Skin of body (tissue), 2 donors: Measurements from ENCODE around the gene ZNFX1. TPM values are rescaled to one million over a fixed set of nuclear protein-coding genes. Genes with fewer than 3 reads are reported as not detected.

ENCODE experiments used
- DNase-seq: peaks from one replicate; lab custom pipeline; 2025; lab: John Stamatoyannopoulos, UW
- total RNA-seq: library from RNA; depleted of rRNA; stranded (reverse); fragments of >200 nt; gene quantifications from one replicate; pipeline ENCODE4 v1.2.3, GENCODE V29; 2014

ZNFX1 gene
- total RNA-seq, 1 donor from 2014 or later: 19.1 TPM

DNA sequence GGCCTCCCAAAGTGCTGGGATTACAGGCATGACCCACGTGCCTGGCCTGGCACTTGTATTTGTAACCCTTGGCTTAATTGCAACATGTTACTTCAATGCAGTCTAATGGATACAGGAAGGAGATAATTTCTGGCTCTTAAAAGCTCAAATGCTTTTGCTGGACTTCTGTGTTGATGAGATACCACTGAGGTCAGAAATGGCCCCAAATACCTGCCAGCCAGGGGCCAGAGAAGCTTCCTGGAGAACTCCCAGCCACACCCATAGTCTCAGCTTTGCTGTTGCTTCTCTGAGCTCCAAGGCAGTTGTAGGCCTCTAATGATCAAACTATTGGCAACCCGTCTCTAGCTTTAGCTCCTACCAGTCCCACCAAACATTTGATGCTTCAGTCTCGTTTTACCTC, 14.2 kb upstream of the ZNFX1 start:
- DNase-seq: no peak

DNA sequence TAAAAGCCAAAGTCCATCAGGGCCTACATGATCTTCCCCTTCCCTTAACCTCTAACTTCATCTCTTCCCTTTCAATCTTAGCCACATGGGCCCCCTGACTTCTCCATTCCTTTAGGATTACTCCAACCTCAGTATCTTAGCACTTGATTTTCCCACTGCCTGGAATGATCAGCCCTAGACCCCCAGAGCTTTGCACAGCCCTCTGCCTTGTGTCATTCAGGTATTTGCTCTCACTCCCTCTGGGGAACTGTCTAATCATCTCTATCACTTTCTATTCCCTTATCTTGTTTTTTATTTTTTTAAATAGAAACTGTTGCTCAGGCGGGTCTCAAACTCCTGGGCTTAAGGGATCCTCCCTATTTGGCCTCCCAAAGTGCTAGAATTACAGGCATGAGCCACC, 13.3 kb upstream of the ZNFX1 start:
- no peak for DNase-seq

DNA sequence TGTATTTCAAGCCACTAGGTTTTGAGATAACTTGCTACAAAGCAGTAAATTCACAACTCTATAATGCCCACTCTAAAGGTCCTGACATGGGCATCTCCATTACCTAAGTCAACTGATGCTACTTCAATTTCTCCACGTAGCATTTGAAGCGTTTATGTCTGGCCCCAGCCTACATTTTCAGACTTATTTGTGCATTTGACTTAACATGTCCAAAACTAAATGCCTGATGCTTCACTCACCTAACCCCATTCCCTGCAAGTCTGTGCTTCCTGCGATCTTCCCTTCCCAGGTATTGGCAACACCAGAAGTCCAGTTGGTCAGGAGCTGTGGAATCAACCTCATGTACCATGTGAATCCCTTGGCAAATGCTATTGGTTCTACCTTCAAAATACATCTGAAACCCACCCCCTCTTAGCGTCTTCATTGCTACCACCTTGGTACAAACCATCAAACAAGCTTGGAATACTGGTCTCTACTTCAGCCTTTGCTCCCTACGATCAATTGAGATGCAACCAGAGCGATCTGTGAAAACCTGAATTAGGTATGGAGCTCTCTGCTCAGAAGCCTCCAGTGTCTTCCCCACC, 12.8 kb upstream of the ZNFX1 start:
- DNase-seq: no peak

DNA sequence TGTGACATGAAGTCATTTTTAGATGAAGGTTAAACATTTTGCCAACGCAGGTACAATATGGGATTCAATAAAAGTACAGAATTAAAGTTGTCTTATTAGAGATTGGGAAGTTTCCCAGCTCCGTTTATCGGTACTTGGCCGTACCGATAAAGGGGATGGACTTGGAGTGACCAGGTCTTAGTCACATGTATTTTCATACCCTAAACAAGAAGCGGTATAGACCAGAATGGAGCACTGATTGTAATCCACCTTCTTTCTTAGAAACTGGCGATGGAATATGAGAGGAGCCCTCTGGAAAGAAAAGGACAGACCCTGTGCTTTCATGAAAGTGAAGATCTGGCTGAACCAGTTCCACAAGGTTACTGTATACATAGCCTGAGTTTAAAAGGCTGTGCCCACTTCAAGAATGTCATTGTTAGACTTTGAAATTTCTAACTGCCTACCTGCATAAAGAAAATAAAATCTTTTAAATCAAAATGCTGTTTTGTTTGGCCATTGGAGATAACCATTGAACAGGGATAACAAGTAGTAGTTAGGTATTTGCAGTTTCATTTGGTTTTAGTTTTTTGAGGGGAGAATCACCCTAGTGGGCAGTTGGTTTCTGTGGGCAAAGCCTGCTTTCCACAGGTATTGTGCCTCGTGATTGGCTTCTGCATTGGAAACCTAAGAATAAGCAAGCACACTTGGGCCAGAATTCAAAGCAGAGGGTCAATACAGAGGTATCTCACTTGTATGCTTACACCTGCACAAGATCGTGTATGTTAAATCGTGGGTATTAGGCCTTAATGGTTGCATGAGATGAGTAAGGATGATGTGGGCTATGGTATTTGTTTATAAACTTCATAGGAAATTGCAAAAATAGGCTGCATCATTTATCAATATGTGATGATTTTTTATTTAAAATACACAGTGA, 11.2 kb upstream of the ZNFX1 start:
- no peak for DNase-seq

DNA sequence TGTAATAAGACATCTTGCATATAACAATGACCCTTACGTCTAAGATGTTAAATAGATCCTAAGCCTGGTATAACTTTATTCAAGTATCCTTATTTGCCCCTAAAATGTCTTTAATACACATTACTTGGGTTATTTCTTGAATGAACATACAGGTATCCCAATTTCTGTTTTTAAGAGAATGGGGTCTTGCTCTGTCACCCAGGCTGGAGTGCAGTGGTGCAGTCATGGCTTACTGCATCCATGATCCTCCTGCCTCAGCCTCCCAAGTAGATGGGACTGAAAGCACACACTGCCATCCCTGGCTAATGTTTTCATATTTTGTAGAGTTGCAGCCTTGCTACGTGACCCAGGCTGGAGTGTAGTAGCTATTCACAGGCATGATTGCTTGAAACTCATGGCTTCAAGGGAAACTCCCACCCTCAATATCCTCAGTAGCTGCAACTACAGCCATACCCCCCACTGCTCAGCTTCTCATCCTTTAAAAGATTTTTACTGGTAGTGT, 10.4 kb upstream of the ZNFX1 start:
- DNase-seq: no peak

DNA sequence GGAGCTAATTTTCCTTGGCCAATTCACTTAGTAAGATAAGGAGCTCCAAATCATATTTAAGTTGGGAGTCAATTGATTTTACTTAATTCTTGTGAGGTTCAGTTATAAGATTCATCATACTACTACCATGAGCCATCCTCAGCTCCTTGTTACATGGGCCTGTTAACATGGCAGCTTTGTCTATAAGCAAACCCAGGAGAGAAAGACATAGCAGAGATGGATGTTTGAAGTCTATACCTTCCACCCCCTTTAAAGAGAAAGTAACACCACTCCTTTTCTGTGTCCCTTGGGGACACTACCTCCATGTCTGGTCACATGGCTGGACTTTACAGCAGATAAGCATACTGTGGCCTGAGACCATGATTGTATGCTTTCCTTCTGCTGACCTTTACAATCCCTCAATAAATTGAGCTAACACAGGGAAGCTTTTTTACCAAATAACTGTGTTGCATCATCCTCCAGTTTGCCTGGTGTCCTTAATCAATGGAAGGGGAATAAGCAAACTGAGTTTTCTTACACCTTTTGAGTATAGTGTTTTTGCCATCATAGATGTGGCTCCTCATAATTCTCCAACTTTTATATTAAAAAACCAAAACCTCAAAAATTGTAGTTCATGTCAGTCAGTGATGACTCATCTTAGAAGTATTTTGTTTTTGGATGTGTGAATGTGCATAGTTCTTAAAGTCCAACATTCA, 9.8 kb upstream of the ZNFX1 start:
- no peak for DNase-seq

DNA sequence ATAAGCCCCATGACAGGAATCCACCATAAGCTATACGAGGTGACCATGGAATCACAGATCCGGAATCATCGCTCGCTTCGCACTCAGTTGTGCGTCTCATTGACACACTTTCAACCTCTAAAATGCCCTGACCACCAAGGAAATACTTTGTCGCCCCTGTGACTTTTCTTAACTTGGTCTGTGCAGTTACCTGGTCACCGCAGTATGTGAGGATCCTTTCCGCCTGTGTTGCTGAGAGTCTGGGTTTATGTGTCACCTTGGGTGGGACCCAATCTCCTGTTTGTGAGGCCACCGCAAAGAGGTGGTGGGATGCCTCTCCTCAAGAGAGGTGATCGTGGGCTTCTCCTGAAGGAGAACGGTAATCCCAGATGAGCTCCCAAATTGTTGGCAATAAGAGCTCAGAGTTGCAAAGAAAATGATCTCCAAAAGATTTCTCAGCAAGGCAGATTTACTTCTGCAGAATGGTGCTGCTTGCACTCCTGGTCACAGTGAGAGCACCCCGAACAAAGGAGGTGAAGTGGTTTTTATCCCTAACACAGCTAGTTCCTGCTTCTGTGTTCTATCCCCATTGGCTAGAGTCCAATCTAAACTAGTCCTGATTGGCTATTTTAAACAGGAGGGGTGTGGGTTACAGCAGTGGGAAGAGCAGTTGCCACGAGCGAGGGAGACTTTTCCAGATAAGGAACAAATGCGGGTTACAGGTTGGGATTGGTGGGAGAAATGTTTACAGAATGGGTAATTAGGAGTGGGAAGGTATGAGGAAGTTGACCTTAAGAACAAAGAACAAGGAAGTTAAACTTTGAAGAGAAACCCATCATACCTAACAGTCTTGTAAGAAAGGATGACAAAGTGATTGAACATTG, 9.1 kb upstream of the ZNFX1 start:
- DNase-seq: no peak

DNA sequence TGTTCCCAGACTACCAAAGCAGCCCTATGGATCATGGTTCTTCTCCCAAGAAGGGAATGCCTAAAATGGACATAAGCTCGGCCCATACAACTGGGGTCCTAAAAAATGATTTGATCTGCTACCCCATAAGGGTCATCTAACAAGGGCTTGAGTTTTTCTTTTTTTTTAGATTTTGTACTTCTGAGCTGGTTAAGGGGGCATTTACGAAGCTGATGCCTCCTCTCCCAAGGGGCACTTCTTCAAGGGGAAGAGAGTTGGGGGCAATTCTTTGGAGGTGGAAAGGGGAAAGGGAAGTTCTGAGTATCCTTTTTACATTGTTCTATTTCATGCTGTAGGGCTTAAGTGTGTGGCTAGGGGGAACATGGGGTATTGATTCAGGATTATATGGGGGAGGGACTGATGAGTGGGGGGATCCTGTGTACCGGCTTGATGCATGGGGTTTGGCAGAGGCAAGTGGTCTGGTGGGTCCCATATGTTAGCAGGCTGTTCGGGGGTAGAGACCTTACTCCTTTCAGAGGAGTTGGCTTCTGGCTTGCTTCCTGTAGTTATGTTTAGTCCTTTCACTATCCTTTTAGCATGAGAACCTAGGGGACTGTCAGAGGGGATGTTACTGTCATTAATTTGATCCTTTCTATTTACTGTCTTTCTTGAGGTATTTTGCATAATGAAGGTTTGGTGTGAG, 8.1 kb upstream of the ZNFX1 start:
- DNase-seq: no peak

DNA sequence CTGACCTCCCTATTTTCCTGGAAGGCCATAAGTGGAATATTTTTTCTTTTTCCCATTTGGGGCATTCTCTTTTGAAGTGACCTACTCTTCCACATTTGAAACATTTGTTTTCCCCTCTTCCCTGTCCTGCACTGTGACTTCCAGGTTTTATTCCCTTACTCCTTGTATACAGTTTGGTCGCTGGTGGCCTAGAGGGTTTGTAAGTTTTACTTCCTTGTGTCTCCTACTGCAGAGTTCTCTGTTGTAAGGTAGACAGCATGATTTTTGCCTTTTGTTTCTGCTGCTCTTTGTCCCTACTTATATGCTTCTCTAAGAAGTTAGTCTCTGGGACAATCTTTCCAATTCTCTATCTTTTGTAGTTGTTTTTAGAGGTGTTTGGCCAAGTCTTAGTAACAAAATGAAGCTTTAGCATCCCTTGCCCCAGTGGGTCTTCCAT, 7.4 kb upstream of the ZNFX1 start:
- DNase-seq: no peak

DNA sequence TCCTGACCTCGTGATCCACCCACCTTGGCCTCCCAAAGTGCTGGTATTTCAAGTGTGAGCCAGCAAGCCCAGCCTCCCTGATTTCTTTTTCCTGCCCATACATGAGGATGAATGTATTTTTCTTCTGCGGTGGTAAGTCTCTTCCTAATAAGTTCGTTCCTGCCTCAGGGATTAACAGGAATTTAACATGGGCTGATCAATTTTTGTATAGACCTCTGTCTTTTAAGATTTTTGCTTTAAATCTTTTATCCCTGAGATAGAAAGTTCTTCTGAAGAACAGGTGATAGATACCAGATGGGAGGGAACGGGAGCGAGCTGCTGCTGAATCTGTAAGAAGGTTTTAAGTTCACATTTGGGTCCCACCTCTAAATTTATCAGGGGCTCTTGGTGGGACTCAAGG, 7.0 kb upstream of the ZNFX1 start:
- no peak for DNase-seq

DNA sequence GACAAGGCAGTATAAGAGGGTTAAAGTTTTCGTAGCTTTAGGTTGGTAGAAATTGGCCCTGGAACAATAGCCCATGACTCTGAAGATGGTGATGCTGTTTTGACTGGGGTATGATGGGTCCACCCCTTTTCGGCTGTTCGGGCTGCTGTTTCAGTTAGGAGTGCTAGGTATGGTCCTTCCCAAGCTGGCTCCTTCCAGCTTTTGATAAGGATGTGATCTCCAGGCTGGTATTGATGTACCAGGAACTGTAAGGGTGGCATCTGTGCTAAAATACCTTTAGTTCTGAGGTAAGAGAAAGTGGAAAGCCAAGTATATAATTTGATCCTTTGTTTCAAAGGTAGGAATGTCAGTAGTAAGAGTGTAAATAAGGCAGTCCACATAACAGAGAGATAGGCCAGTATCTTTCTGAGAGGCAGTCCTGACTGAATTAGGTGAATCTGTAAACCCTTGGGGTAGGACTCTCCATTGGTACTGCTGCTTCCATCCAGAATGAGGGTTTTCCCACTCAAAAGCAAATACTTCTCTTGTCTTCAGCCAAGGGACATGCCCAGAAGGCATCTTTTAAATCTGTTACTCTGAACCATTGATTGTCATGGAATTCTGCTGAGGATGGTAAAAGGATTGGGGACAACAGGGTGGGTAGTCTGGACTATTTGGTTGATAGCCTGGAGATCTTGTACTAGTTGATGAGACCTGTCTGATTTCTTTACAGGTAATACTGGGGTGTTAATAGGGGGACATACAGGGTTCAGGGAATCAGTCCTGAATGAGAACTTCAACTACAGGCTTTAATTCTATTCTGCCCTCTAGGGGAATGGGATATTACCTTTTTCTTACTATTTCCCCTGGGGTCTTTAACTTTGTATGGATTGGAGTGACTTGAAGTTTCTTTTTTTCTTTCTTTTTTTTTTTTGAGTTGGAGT, 6.1 kb upstream of the ZNFX1 start:
- no peak for DNase-seq

DNA sequence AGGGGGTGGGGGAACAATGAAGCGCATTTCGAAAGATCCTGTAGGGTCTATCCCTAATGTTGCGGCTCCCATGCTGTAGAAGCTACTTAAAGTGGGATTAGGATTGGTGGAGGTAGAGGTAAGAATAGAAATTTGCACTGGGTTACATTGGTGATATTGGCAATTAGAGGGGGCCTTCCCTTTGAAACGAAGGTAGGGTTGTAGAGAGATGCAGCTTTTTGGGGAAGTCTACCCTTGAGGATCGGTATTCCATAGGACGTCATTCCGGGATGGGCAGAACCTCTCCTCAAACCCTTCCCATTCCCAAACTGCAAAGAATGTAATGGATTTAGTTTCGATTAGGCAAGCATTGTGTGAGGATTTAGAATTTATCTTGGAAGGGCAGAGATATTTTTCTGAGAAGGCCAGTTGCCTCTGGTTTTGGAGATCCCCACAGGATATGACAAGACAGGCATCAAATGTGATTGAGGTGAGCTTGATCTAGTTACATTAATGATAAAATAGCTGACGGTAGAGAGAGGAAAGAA, 5.4 kb upstream of the ZNFX1 start:
- DNase-seq: no peak

DNA sequence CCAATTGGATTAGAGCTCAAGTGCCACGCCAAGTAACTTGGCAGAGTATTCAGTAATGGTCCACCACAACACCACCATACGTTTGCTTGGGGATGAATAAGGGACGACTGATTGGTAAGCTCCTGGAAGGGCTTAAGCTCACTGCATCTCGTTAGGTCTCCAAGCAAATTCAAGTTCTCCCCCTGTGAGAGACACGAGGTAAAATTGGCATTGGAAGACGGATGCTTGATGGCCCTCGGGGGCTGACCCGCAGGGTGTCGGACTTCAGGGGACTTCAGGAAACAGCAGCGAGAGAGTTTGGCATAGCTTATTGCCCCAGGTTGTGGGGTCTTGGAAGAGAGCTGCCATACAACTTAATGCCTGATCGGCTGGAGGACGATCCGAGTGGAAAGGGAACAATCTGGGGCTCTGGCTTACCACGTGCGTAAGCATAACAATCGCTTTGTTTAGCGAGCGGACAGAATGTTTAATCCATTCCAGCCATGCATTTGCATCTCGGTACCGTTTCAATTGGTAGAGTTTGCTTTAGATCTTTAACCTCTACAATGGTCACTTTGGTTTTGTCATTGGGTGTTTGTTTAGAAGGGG, 4.8 kb upstream of the ZNFX1 start:
- no peak for DNase-seq

DNA sequence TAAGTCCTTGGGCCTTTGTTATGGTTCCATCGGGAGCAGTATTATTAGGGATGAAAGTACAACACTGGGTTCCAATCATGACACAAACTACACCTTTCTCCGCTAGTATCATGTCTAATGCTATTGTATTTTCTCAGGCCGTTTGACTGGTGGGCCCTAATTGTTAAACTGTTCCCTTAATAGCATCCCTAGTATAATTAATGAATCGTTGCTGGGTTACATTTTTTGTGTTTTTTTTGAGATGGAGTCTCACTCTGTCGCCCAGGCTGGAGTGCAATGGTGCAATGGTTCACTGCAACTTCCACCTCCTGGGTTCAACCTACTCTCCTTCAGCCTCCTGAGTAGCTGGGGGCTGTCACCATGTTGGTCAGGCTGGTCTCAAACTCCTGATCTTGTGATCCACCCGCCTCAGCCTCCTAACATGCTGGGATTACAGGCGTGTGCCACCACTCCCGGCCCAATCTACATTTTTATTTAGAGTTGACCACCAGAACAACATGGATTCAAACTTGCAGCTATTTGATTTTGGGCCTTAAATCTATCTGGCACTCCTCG, 4.1 kb upstream of the ZNFX1 start:
- no peak for DNase-seq

DNA sequence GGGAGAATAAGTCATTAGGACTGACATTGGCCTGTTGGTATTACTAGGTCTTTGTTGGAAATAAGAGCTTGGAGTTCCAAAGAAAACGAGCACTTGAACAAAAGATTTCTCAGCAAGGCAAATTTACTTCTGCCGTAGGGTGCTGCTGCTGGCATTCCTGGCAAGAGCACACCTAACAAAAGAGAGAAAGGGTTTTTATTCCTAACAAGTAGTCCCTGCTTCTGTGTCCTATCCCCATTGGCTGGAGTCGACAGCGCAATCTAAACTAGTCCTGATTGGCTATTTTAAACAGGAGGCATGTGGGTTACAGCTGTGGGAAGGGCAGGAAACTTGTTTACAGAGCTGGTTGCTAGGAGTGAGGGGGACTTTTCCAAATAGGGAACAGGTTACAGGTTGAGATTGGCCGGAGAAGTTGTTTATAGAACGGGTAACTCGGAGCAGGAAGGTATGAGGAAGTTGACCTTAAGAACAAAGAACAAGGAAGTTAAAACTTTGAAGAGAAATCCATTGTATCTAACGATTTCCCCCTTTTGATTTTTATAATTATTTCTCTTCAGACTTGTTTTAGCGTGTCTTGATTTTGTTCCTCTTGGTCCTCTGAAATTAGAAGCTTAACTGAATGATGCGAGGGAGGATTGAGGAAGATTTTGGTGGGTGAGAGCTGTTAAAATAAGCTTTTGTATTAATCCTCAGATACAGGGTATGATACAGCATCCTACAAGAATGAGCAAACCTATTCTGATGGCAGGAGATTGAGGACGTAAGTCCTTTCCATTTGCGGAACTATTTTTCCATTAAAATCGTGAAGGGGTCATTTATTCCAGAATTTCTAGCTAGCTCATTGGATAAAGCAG, 3.4 kb upstream of the ZNFX1 start:
- no peak for DNase-seq

DNA sequence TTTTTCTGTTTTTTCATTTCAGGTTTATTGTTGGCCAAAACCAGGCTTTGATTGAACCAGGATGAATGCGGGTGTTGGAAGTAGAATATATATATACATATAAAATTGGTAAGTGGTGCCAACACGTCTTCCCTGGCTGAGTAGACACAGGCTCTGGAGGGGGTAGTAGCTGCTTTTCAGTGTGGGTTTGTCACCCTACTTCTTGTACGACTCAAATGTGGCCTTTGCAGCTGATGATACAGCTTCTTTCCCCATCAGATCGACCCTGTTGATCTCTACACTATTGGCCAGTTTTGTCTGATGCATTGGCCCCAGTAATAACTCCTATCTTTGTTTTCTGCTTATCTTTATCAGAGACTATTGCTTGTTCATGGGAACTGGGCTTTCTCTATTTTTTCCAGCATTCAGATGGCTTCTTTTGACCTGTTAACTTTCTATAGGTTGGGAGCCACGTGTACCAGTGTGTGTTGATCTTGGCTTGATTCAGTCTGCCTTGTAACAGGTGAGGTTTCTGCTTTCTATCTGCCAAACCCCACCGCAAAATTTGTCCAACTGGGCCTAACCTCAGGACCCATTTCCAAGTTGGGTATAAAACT, 2.7 kb upstream of the ZNFX1 start:
- no peak for DNase-seq
